HuH-7 (cell line): ENCODE data around the gene ANK2.
"Not testable (repeated sequence)": the region's sequence is repeated elsewhere in the genome, so short reads cannot be mapped to it uniquely, and the experiment has no call there.

ENCODE experiments used
- DNase-seq: peaks from one replicate; pipeline ENCODE4 v3.0.0; 2011; ENCODE audit warnings: low spot score

ANK2 gene

DNA sequence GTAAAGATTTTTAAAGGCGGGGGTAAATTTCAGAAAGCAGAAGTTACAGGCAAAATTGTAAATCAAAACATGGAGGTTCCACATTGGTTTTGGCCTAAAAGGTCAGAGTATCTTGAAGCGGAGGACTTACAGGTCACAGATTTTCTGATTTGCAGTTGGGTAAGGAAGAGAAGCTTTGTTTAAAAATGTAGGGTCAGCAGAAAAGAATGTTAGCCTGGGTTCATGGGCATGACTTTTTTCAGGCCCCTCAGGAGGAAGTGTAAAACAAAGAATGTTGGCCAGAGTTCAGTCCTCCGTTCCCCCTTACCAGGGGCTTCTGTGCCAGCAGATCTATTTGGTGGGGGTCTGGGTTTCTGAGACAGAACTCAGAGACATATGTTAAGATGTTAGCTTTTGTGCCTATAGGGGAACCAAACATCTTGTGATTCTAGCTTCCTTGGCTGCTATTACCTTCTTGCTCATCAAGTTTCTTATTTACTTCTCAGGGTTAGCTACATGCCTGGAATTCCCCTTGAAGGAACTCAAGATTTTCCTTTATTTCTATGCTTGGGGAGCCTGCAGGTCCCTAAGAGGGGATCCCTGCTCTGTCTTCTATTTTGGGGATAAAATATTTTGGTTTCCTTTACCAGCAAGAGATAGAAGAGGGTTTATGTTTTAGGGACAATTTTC, 160.3 kb downstream of the ANK2 start:
- no peak for DNase-seq

DNA sequence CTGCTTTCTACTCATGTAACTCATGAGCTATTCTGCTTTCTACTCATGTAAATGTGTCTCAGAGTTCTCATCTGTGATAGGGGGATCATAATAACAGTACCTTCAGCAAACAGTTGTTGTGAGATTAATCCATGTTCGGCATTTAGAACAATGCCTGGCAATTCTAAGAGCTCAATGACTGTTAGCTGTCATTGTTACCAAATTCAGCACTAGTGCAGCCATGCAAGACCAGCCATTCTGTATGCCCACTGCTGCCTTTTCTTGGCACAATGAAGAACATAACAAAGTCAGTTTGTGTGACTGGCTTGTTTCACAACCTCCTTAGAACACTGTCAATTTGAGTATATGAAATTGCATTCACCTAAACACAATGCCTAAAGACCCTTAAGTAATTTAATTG, 163.2 kb downstream of the ANK2 start:
- no peak for DNase-seq

DNA sequence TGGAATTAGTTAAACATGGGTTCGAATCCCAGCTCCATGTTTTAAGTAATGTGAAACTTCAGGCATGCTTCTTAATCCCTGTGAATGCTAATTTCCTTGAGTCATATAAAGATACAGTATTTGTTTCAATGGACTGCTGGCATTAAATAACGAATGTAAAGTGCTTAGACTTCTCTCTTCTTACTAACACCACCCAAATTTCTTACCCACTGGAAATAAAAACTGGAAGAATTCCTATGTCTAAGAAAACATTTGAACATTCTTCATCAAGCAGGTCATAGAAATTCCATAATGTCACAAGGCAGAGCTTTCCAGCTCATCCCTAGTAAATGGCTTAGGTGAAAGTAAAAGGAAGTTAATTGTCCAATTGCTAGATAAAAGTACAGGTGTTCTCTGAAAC, 172.5 kb downstream of the ANK2 start:
- no peak for DNase-seq

DNA sequence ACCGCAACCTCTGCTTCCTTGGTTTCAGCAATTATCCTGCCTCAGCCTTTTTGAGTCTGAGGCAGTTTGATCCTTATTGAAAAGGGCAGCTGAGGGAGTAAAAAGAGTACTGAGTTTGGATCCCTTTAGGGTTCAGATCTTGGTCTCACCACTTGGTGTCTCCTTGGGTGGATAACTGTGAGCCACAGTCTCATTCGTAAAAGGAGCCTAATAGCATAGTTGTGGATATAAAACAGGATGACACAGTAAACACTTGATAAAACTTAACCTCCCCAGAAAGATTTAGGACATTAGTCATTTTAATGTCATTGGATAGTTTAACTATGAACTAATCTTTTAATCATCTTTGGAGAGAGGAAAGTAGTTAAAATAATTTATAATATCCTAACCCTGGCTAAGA, 173.0 kb downstream of the ANK2 start:
- DNase-seq: no peak

DNA sequence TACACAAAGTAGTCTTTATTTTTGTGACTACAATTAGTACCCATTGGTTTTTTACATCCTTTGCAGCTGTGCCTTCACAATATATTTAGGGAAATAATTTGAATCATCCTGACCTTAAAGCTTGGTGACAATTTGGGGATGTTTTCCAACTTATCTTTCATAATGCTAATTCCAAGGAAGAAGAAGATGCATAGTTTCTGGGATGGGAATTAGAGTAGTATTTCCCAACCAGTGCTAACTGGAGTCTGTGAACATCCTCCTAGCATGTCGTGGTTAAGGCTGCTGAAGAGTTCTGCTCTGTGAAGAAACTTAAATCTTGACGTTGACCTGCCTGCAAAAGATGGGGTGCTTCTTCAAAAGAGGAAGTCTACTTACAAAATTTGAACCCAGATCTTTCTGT, 173.5 kb downstream of the ANK2 start:
- no peak for DNase-seq

DNA sequence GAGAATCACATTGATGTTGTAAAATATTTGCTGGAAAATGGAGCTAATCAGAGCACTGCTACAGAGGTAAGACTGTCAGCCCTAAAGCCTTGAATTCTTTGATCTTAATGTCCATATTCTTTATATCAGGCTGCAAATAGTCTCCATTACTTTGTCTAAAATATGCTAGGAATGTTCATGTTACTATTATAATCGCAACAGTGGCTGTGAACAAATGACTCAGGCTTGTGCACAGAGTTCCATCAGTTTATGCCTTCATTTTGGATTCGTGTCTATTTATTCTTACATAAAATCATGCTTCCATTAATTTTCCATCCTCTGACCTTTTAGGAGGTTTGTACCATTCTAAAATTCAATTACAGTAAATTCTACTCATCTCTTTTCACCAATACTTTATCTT, 182.7 kb downstream of the ANK2 start:
- no peak for DNase-seq

DNA sequence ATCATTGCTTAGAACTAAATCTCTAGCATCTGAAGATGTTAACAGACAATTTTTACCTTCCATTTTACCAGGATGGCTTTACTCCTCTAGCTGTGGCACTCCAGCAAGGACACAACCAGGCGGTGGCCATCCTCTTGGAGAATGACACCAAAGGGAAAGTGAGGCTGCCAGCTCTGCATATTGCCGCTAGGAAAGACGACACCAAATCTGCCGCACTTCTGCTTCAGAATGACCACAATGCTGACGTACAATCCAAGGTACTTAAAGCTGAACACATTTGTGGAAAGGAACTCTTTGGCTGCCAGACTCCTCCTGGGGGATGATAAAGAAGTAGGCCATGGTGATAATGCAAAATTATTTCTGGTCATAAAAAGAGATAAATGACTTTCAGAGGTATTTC, 187.5 kb downstream of the ANK2 start:
- no peak for DNase-seq

DNA sequence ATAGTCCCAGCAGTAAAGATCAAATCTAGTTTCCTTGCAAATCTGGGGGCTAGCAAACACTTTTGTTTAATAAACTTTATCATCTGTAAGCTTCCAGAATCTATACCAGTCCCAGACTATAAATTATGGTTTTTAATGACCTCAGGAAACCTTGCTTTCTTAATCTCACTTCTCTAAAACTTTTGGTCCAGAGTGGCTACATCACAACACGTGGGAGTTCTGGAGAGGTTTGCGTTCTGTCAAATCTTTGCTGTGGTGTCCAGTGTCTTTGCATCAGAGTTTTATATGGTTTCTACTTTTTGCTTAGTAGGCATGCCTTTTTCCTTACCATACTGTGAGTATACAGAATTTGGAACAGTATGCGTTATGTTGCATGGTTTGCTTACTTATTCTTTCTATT, 193.9 kb downstream of the ANK2 start:
- DNase-seq: no peak

DNA sequence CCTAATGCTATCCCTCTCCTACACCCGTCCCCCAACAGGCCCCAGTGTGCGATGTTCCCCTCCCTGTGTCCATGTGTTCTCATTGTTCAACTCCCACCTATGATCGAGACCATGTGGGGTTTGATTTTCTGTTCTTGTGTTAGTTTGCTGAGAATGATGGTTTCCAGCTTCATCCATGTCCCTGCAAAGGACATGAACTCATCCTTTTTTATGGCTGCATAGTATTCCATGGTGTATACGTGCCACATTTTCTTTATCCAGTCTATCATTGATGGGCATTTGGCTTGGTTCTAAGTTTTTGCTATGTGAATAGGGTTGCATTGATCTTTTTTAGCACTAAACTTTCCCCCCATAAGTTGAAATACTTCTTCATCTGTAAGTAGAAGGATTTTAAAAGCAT, 195.3 kb downstream of the ANK2 start:
- not testable (repeated sequence) for DNase-seq

DNA sequence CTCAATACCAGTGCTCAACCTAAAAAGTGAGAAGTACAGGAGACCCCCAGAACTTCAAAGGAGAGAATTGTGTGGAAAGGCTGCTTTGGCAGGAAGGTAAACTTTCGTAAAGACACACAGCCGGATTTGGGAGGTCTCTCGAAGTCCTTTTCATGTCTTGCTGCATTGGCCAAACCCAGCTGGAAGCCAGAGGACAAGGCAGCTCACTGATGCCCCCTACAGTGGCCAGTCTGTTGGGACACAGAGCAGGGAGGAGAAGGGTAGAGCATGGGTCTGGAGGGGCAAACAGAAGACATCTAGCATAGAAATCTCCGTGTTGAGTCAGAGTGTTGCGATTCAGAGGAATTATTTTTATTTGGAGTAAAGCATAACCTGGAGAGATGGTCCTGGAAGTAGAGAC, 198.9 kb downstream of the ANK2 start:
- DNase-seq: peak; percentile 10

DNA sequence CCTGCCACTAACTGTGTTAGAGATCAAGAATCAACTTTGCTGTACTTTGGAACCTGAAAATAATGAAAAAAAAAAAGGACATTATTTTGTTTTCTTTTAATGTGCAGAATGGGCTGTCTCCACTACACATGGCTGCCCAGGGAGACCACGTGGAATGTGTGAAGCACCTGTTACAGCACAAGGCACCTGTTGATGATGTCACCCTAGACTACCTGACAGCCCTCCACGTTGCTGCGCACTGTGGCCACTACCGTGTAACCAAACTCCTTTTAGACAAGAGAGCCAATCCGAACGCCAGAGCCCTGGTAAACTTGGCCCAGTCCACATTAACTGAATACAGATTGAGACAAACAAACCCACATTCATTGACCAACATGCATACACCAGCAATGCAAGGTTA, 206.2 kb downstream of the ANK2 start:
- DNase-seq: no peak

DNA sequence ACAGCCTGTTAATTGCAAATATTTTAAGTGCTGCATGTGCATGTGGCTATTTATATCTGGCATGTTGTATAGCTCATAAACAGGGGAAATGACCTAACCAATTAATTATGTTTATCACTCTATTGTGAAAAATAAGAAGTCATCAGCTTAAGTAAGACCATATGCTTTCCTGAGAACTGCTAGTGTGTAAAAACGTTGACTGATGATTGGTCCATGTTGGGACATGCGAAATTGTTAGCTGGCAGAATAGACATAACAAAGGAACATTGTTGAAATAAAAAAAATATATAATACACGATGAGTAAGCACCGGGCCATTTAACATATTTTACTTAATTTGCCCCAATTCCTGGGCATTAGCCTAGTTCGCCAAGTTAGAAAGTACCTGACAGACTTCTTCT, 207.5 kb downstream of the ANK2 start:
- DNase-seq: no peak

DNA sequence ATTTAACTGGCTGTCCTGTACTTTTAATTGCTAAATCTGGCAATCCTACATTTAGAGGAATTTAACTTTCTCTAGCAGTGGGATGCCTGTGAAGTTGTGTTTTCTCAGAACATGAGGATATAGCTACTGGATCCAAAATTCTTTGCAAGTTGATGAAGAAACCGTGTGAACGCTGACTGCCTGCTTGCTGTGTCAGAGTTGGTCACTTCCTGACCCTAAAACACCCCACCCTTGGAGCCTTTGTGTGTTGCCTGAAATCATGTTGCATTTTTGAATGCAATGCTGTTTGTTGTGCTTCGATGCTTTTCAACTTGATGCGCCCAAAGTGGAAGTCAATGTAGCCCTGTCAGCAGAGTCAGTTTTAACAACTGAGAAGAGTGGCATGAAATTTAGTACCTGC, 211.2 kb downstream of the ANK2 start:
- DNase-seq: no peak

DNA sequence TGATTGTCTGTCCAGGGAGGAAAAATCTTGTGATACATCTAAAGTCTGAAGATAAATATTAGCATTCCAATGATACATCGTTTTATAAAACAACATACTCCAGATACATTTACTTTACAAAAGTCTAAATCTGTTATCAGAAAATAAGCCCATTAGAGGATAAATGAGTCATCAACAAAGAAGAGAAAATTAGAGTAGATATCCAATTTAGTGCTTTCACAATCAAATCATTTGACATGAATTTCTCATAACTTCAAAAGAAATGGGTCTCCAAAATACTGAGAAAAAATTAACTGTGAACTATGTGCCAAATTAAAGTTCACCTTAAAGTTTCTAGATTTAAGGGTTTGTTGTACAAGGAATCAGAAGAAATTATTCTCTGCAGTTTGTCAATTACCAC, 213.8 kb downstream of the ANK2 start:
- no peak for DNase-seq

DNA sequence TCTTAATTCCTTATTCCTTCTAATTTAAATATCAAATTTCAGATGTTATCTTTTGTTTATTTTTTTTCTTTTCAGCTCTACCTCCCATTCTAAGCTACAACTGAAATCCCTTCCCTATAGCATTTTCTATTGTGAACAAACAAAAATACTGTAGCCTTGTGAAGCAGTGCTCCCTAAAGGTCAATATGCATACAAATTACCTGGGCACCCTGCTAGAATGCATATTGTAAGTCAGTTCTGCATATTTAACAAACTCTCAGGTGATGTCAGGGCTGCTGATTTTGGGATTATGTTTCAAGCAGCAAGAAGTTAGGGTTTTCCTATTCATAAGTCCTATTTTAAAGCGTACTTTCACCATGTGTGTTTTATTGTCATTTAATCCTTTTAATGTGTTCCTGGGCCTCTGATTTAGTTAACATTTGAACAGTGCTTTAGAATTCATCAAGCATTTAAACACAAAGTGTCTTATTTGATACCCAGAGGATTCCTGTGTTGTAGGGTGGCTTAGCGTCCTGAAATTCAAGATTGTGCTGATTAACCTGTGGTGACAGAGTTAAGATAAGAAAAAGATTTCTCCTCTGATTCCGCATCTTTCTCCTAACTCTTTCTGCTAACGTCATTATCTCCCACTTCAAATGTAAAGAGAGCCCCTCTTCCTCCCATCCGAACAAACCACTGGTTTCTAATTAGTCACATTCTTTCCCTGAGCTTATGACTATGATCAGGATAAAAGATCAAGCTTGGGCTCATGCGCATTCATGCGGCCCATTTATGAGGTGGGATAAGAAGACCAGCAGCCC, 221.3 kb downstream of the ANK2 start:
- DNase-seq: no peak

DNA sequence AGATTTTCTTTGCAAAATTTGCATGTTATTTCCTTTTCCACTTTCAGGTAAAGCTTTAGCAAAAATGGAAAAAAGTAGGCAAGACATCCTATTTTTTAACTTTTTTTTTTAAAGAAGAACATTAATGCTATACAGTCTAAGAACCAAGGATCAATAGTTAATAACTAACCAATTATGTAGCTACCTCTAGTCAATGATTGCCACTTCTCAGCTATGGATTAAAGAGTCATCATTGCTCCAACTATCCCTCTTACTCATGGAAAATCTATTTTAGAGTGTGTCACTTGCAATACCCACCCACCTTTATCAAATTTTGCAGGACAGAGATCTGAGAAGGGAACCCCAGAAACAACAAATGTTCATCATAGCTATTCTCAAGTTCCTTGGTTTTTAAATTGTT, 223.1 kb downstream of the ANK2 start:
- DNase-seq: no peak

DNA sequence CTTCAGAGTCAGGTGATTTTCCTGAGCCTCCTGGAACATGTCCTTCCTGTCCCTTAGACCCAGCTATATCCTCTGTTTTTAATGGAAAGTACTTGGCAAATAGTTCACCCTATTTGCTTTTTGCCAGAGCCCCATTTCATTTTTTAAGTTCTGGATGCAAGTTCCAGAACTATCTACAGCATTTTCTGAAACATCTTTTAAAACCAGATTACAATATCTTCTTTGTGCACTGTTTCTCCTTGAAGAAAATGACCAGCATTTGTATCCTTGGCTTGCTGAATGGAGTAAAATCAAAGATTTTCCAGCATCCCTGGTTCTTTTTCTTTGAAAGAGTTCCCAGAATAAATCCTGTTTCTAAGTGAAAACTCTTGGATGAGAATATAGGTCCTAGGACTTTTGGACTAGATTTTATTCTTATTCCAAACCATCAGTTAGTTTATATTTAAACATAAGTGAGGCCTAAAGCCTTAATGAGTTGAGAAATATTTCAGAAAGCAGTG, 224.3 kb downstream of the ANK2 start:
- DNase-seq: no peak

DNA sequence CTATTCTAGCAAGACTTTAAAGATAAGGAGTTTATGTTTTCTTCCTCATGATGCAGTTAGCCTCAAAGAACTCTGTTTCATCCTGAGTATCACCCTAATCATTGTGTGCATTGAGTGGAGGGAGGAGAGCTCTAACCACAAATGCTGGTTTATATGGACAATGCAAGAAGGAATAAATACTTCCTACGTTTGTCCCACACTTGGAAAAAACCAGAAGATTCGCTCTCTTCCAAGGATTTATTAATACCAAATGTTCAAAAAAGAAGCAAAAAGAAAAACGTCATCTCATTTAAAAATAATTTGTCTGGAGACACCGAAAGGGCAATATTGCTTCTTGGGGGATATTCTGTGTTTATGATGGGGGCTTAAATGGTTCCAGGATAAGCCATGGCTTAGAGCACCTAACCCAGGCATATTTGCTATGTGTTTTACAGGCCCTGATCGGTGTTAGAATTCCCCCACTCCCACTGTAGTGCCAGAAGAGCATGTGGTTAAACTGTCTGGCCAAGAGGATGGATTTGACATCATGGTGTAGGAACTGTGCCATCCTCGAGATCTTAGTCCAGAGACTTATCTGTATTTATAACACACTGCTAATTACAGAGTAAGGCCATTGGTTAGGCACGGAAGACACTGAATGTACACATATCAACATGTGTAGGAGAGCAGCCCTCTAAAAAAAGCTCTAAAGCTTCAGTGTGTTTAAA, 227.2 kb downstream of the ANK2 start:
- DNase-seq: no peak

DNA sequence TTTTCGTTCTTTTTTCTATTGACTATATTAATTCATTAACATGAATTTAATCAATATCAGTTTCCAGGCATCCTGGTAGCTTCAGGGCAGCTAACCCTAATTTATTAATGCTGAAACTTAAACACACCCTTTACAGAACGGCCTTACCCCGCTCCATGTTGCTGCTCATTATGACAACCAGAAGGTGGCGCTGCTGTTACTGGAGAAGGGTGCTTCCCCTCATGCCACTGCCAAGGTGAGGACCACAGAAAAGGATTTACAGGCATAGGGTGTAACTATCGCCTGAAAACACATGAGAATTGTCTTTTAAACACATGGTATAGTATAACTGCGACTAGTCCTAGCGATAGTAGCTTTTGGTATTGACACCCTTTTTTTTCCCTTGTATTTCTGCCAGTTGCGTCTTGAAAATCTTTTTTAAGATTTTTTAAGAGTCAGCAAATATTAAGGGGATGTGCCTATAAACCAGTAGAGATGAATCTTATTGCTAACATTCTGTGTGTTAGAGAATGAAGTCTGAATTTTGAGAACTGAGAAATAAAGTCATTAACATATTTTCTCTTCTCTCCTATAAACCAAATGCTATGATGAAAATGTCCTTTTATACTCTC, 229.0 kb downstream of the ANK2 start:
- peak; percentile 54 for DNase-seq

DNA sequence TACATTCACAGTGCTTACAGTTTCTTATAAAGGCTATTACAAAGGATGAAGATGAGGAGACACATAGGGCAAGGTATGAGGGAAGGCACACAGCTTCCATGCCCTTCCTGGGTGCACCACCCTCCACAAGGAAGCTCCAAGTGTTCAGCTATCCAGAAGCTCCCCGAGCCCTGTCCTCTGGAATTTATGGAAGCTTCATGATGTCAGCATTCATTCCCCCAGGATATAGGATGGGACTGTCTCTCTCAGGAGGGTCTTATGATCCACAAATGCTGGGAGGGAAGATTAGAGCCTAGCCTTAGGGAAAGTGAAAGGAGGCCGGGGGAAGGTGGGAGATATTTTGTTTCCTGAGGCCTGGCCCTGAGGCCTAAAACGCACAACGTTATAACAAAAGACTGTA, 236.0 kb downstream of the ANK2 start:
- DNase-seq: no peak

DNA sequence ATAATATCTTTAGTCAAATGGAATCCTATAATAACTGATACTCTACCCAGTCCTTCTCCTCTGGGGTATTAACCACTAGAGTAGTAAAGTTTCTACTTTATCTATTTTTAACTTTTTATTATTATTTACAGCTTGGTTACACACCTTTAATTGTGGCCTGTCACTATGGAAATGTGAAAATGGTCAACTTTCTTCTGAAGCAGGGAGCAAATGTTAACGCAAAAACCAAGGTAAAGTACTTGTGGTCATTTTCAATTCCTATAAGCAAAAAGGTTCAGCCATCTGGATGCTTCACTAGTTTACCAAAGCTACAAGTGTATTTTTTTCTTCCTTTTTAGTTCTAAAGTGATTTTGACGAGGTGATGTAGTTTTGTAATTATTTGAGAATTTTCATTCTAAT, 238.8 kb downstream of the ANK2 start:
- DNase-seq: no peak

DNA sequence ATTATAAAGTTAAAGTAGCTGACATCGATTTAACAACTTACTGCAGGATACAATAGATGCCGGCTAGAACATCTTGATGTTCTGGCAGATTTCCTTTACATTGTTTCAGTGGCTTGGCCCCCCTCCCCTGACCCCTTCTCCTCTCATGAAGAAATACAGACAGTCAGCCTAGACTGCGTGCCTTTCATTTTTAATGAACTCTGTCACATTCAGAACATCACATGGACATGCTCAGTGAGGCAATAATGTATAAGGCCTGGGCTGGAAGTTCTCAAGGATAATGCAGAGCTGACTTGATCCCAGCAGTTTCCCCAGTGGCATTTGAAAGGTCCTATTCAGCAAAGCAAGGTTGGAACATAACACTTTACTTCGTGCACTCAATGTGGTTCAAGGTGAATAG, 239.2 kb downstream of the ANK2 start:
- no peak for DNase-seq

DNA sequence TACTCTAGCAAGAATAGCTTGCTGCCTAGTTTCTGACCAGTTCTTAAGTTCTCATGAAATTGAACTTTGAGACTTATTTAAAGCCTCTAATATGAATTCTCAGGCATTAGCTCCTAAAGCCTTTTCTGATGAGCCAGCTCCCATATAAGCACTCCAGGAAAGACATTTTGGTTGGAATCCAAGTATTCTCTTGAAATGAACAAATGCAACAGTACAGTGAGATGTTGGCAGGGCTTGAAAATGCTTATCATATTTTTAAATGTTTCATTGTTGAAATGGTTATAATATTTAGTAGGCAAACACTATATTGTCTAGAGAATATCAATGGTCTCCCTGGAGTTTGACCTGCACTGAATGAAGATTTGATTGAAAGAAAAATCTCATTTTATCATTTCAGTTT, 240.3 kb downstream of the ANK2 start:
- DNase-seq: no peak
